ENCODE measurements around the gene SLC17A7.

The SLC17A7 gene

DNA sequence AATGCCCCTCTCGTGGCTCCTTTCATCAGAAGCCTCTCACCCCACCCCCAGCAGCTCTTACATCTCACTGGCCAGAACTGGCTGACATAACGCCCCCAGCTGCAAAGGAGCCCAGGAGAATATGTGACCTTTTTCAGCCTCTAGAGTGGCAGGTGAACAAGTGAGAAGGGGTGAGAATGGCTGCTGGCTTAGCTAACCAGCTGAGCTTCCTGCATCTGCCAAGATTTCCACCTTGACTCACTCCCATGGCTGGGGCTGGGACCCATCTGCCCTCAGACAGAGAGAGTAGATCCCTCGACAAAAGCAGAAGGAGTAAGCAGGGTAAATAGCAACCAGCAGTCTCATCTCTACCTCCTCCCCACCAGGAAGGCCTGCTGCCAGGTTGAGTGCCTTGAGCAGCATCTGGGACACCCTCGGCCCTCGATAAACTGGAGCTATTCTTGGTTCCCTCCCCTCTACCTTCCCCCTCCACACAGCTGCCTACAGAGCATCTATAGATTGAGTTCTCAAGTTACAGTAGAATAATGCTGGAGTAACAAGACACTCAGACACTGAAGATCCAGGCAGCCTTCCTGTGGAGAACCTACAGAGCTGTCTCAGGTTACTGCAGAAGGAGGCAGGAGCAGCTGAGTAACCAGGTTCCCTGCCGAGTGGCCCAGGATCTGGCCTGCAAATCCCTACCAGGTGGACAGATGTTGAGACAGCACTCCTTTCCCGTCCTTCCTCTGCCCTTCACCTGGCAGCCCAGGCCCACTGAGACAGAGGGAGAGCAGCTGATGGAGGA, 37.7 kb downstream of the SLC17A7 start:
- FAIRE-seq = no peak

DNA sequence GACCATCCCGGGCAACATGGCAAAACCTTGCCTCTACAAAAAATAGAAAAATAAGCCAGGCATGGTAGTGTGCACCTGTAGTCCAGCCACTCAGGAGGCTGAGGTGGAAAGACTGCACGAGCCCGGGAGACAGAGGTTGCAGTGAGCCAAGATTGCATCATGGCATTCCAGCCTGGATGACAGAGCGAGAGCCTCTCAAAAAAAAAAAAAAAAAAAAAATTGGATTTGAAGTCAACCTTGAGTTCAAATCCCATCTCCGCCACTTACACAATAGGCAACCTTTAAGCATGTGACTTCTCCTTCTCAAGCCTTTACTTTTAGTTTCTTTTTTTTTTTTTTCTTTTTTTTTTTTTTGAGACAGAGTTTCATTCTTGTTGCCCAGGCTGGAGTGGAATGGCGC, 41.3 kb downstream of the SLC17A7 start:
- FAIRE-seq = no peak

- no peak for FAIRE-seq
These were observed 42.4 kb downstream of the SLC17A7 start for GRCh38 chr19:49398931-49399330.

DNA sequence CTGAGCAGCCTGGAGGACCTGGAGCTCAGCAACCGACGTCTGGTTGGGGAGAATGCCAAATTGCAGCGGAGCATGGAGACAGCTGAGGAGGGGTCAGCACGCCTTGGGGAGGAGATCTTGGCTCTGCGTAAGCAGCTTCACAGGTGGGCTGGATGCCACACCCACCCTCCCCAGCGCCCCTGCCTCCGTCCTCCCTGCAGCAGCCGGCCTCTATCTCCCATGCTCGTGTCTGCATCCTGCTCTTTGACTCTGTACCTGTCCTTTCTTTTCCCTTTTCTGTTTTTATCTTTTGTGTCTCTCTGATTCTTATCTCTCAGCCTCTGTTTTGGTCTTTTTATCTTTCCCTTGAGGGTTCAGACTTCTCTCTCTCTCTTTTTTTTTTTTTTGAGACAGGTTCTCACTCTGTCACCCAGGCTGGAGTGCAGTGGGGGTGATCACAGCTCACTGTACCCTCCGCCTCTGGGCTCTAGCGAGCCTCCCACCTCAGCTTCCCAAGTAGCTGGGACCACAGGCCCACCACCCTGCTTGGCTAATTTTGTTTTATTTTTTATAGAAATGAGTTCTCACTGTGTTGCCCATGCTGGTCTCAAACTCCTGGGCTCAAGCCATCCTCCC, 43.2 kb downstream of the SLC17A7 start:
- FAIRE-seq = no peak

DNA sequence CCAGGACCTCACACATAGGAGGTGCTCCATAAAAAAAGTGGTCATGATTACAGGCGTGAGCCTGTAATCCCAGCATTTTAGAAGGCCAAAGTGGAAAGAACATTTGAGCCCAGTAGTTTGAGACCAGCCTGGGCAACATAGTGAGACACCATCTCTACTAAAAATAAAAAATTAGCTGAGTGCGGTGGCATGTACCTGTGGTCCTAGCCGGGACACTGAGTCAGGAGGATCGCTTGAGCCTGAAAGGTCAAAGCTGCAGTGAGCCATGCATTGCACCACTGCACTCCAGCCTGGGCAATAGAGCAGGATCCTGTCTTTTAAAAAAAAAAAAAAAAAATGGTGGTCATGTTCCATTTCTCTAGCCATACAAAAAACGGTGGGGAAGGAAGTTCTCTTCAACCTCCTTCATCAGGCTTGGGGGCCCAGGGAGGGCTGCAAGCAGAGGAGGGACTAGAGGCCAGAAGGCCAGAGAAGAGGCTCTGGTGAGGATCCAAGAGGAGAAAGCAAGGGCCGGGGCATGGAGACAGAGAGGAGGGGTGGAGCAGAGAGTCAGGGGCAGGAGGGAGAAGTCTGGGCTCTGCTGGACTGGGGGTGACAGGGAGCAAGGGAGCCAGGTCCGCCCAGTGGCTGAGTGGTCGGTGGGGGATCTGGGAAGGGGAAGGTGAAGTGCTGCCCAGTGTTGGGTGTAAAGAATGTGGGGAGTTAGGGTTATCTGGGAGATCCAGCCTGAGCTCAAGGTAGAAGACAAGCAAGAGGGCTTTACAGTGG, 44.4 kb downstream of the SLC17A7 start:
- FAIRE-seq = no peak

DNA sequence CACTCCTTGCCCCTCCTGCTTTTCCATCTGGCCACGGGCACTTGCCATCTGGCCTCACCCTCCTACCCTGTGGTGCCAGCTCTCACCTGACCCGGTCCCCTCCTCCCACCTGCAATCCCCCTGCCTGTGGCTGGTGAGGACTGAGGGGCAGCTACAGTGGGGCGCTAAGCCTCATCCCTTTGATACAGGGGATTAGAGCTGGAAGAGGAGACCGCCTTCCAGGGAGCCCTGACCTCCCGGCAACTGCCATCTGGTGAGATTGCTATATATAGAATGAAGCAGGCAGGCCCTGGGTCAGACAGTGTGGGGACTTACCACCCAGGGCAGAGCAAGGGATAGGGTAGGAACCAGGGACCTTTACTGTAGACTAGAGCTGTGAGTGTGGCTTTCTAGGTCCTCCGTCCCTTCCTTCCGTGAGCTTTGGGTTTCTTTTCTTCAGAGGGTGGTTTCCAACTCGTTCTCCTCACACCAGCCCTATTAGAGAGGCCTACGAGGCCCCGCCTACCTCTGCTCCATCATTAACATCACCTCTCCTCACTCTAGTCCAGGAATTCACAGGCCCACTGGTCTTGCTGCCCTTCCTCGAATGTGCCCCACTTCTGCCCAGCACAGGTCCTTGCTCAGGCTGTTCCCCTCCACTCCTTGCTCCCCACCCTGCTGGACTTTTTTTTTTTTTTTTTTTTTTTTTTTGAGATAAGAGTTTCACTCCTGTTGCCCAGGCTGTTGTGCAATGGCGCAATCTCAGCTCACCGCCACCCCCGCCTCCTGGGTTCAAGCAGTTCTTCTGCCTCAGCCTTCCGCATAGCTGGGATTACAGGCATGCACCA, 45.5 kb downstream of the SLC17A7 start:
- no peak for FAIRE-seq

- FAIRE-seq = no peak
These were observed 47.4 kb downstream of the SLC17A7 start for GRCh38 chr19:49393881-49394280.

DNA sequence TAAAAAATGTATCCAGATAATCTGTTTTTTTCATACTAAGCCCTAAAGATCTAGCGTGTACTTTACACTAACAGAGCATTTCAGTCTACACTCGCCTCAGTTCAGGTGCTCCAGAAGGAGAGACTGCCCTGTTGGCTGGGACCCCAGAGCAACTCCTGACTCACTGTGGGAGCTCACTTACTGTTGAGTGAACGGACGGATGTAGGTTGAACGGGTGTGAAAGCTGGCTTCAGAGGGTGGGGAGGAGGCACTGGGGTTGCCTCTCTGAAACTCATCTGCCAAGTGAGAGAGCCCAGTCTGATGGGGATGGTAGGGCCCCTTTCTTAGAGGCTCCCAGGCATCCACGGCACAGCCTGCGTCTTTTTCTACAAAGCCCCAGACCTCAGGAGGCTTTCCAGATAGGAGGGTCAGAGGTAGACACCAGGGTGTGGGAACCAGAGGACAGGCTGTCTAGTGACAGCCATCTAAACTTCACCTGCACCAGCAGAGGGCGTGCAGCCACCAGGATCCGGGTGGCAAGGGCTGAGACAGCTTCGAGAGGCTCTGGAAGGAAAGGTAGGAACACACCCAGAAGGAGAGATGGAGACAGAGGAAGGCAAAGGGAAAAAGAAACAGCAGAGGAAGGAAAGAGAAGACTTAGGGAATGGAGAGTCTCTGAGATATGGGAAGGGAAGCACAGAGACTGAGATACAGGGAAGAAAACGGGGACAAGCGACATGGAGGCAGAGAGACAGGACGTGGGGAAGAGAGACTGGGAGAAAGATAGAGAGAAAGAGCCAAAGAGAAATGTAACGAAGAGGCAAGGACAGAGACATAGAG, 49.5 kb downstream of the SLC17A7 start:
- peak; percentile 46 for FAIRE-seq

DNA sequence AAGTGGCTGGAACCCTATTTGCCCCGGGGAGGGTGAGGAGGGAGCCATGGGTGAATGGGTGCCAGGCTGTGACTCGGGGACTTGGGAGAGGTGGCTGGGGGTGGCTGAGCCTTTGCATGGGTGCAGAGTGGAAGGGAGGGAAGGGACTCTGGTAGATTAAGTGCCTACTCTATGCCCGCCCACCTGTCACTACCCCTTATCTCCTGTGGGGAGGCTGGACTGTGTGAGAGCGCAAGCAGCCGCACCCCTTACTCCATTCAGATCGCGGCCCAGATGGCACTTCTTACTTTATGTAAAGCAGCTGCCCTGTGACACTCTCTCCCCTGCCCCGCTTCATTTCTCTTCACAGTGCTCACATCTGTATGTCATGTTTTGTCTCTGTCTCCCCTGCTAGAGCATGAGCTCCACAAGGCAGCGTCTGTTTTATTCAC, 50.4 kb downstream of the SLC17A7 start:
- FAIRE-seq = no peak

DNA sequence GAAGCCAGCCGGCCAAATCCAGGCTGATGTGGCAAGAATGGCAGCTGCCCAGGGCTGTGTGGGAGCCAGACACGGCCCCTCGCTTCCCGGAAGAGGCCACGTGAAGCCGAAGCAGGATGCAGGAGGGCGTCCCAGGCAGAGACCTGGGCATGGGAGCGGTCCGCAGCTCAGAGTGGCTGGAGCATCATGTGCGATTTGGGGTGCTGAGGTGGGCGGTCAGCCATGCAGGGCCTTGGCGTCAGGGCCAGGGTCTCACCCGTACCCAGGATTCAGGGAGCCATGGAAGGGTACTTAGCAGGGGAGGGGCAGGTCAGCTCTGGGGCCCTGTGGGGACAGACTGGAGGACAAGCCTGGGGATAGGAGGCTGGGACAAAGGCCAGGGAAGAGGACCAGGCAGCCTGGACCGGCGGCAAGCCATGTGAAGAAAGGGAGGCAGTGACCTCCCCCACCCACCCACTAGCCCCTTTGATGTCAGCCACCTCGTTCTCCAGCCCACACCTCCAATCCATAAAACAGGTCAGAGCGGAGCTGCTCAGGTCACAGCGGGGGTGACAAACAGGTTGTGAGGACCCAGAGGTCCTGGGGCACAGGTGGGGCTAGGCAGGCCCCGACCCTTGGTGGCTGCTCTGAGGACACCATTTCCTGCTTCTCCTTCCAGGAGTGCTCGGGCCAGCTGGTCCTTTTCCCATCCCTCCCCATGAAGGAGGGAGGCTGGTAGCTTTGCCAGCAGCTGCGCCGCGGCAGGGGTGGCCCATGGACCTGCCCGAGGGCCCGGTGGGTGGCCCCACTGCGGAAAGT, 51.0 kb downstream of the SLC17A7 start:
- FAIRE-seq = no peak

DNA sequence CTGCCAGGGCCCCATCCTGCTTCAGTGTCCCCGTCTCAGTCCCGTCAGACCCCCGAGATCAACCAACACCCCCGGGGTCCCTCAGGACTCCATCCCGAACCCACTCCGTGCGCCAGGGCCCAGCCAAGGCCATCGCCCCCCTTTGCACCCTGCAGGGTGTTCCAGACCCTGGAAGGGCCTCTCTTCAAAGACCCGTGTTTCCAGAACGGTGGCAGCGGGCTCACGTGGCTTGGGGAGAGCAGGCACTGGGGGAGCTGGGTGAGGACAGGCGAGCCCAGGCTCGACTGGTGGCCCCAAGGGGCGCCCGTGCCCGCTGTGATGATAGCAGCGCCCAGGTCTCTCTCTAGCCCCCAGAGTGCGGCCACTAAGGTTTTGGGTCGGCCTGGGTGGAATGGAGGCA, 51.9 kb downstream of the SLC17A7 start:
- FAIRE-seq = no peak

- FAIRE-seq = no peak
These were observed 53.4 kb downstream of the SLC17A7 start, which contains the start of gene KASH5 for GRCh38 chr19:49387936-49388372. Gene KASH5 (plus strand): TSS chr19:49388249. CDS start chr19:49390884, 2,635 bp downstream.

DNA sequence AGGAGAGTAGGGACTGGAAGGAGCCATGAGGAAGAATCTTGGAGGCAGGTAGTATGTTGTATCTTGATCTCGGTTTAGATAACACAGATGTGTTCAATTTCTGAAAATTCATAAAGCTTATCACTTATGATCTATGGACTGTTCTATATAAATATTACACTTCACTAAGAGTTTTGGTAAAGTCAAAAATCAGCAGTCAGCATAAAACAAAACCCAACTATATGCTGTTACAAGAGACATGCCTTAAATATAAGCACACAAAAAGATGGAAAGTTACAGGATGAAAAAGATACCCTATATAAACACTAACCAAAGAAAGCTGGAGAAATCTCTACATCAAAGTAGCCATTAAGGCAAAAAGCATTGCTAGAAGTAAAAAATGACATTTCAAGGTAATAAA, 57.7 kb downstream of the SLC17A7 start:
- no peak for FAIRE-seq

DNA sequence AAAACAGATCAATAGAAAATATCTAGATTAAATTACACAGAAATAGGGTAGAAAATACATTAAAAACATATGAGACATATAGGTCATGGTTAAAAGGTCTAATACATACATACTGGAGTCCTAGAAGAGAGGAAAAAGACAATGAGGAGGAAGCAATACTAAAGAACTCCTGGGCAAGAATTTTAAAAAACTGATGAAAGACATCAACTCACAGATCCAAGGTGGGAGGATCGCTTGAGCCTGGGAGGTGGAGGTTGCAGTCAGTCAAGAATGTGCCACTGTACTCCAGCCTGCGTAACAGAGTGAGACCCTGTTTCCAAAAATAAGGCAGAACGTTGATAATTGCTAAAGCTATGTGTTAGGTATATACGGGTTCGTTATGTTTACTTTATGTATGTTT, 58.7 kb downstream of the SLC17A7 start:
- FAIRE-seq = no peak

- FAIRE-seq = no peak
These were observed 60.9 kb downstream of the SLC17A7 start for GRCh38 chr19:49380391-49380790.
